Effector memory CD4-positive, alpha-beta T cell (primary cell): Measurements from ENCODE around the gene DNPEP.

ENCODE experiments used
- DNase-seq, 3 donors: peaks; one replicate each; pipeline ENCODE4 v3.0.0-alpha.2; 2020
- H3K27ac ChIP-seq: 2 replicates; pipeline ENCODE4 v1.7.0; 2013; ENCODE audit warnings: mild to moderate bottlenecking, low read length, moderate library complexity; ENCODE audit not compliant: insufficient read depth, poor library complexity, severe bottlenecking
- H3K27me3 ChIP-seq: replicated peaks from 2 replicates; pipeline ENCODE4 v1.7.0; 2013; ENCODE audit warnings: mild to moderate bottlenecking, low read length; ENCODE audit not compliant: insufficient read depth, control insufficient read depth, poor library complexity, severe bottlenecking
- H3K36me3 ChIP-seq: 2 replicates; pipeline ENCODE4 v1.7.0; 2013; ENCODE audit warnings: mild to moderate bottlenecking, low read length, moderate library complexity; ENCODE audit not compliant: control insufficient read depth, insufficient read depth
- H3K4me1 ChIP-seq: 2 replicates; pipeline ENCODE4 v1.7.0; 2013; ENCODE audit warnings: low read length, mild to moderate bottlenecking; ENCODE audit not compliant: control insufficient read depth, insufficient read depth, poor library complexity, severe bottlenecking
- H3K4me3 ChIP-seq: 2 replicates; pipeline ENCODE4 v1.7.0; 2013; ENCODE audit warnings: low read length, low read depth, mild to moderate bottlenecking; ENCODE audit not compliant: insufficient read depth, poor library complexity, severe bottlenecking
- H3K9me3 ChIP-seq: 2 replicates; pipeline ENCODE4 v1.7.0; 2013; ENCODE audit warnings: mild to moderate bottlenecking, low read length, moderate library complexity; ENCODE audit not compliant: control insufficient read depth

DNPEP gene

GRCh38 chr2:219419012-219419324 lies 31.3 kb upstream of the DNPEP start:
- Histone ChIP-seq H3K27ac (no peak overlapping the region), H3K4me3 (no peak overlapping the region), H3K36me3 (no peaks in the 10 kb centered on the region), H3K27me3 (peaks cover 16% of the 10 kb centered on the region), H3K4me1 (no peaks in the 10 kb centered on the region), H3K9me3 (no peaks in the 10 kb centered on the region)
- no peak for DNase-seq

GRCh38 chr2:219418155-219419011 lies 30.7 kb upstream of the DNPEP start, which contains the start of gene DES:
TSS of gene DES (plus strand) at chr2:219418377. CDS start at chr2:219418463, 86 bp downstream.
- DNase-seq, result no peak
- Histone ChIP-seq H3K4me3 (no peak within 1 kb of the TSS), H3K27ac (no peak within 1 kb of the TSS), H3K27me3 (peaks cover 16% of the 10 kb centered on the region), H3K9me3 (no peaks in the 10 kb centered on the region), H3K36me3 (no peaks in the 10 kb centered on the region), H3K4me1 (no peaks in the 10 kb centered on the region)

- Histone ChIP-seq H3K36me3 (no peaks in the 10 kb centered on the region), H3K27me3 (peaks cover 16% of the 10 kb centered on the region), H3K4me1 (no peaks in the 10 kb centered on the region), H3K9me3 (no peaks in the 10 kb centered on the region), H3K27ac (no peak overlapping the region), H3K4me3 (no peak overlapping the region)
- no peak for DNase-seq
These were observed 29.7 kb upstream of the DNPEP start for GRCh38 chr2:219417374-219417773.

- Histone ChIP-seq H3K27me3 (peaks cover 16% of the 10 kb centered on the region), H3K4me1 (no peaks in the 10 kb centered on the region), H3K9me3 (no peaks in the 10 kb centered on the region), H3K36me3 (no peaks in the 10 kb centered on the region), H3K4me3 (no peak overlapping the region), H3K27ac (no peak overlapping the region)
- DNase-seq, result no peak
These were observed 29.2 kb upstream of the DNPEP start for GRCh38 chr2:219416938-219417337.

GRCh38 chr2:219416235-219416602 lies 28.5 kb upstream of the DNPEP start:
- H3K27ac ChIP-seq, result no peak overlapping the region
- no peaks in the 10 kb centered on the region for H3K36me3 ChIP-seq
- H3K27me3 ChIP-seq, result peaks cover 16% of the 10 kb centered on the region
- DNase-seq, result no peak
- H3K9me3 ChIP-seq, result no peaks in the 10 kb centered on the region
- no peak overlapping the region for H3K4me3 ChIP-seq
- H3K4me1 ChIP-seq, result no peaks in the 10 kb centered on the region

GRCh38 chr2:219415580-219416234 lies 28.0 kb upstream of the DNPEP start:
- no peaks in the 10 kb centered on the region for H3K9me3 ChIP-seq
- H3K36me3 ChIP-seq, result no peaks in the 10 kb centered on the region
- H3K4me3 ChIP-seq, result no peak overlapping the region
- H3K27me3 ChIP-seq, result peaks cover 16% of the 10 kb centered on the region
- DNase-seq, result no peak
- no peaks in the 10 kb centered on the region for H3K4me1 ChIP-seq
- no peak overlapping the region for H3K27ac ChIP-seq

GRCh38 chr2:219414857-219415256 lies 27.1 kb upstream of the DNPEP start:
- Histone ChIP-seq H3K27ac (no peak overlapping the region), H3K4me3 (no peak overlapping the region), H3K27me3 (peaks cover 16% of the 10 kb centered on the region), H3K9me3 (no peaks in the 10 kb centered on the region), H3K4me1 (no peaks in the 10 kb centered on the region), H3K36me3 (no peaks in the 10 kb centered on the region)
- no peak for DNase-seq

- Histone ChIP-seq H3K4me1 (no peaks in the 10 kb centered on the region), H3K36me3 (no peaks in the 10 kb centered on the region), H3K27me3 (no peaks in the 10 kb centered on the region), H3K4me3 (no peak overlapping the region), H3K9me3 (no peaks in the 10 kb centered on the region), H3K27ac (no peak overlapping the region)
- no peak for DNase-seq
These were observed 22.7 kb upstream of the DNPEP start for GRCh38 chr2:219410390-219410789.

- Histone ChIP-seq H3K4me3 (no peak overlapping the region), H3K27ac (no peak overlapping the region), H3K27me3 (no peaks in the 10 kb centered on the region), H3K4me1 (no peaks in the 10 kb centered on the region), H3K9me3 (no peaks in the 10 kb centered on the region), H3K36me3 (no peaks in the 10 kb centered on the region)
- DNase-seq, result no peak
These were observed 21.9 kb upstream of the DNPEP start for GRCh38 chr2:219409619-219410018.

- Histone ChIP-seq H3K36me3 (no peaks in the 10 kb centered on the region), H3K4me3 (no peak overlapping the region), H3K4me1 (no peaks in the 10 kb centered on the region), H3K27ac (no peak overlapping the region), H3K27me3 (no peaks in the 10 kb centered on the region), H3K9me3 (no peaks in the 10 kb centered on the region)
- no peak for DNase-seq
These were observed 20.9 kb upstream of the DNPEP start for GRCh38 chr2:219408631-219409030.
